ENCODE measurements around the gene TAOK2.
A peak's percentile ranks its signal among the peaks of the same experiment; 100 is the strongest.
"Not testable (repeated sequence)": the region's sequence is repeated elsewhere in the genome, so short reads cannot be mapped to it uniquely, and the experiment has no call there.

Gene TAOK2
- 68.3 to 87.2 (median 77.5) reads per million in 3 experiments for total RNA-seq

GRCh38 chr16:29973384-29974246 is at the start of gene TAOK2:
TSS of gene TAOK2 (plus strand) at chr16:29973868. CDS start at chr16:29977773, 3,905 bp downstream.
- peak; percentile 92 for DNase-seq

GRCh38 chr16:29925105-29925756 is 48.4 kb upstream of the TAOK2 start:
- DNase-seq = no peak

GRCh38 chr16:29925781-29926710 is 47.6 kb upstream of the TAOK2 start, which contains the start of gene KCTD13:
TSS of gene KCTD13 (minus strand) at chr16:29926226. CDS start at chr16:29926033, 193 bp downstream.
- peak; percentile 88 for DNase-seq

- DNase-seq = no peak
These were observed 47.0 kb upstream of the TAOK2 start for GRCh38 chr16:29926711-29927052.

- DNase-seq = no peak
These were observed 46.4 kb upstream of the TAOK2 start for GRCh38 chr16:29927070-29927905.

GRCh38 chr16:29931750-29932149 is 41.9 kb upstream of the TAOK2 start:
- DNase-seq = not testable (repeated sequence)

- no peak for DNase-seq
These were observed 33.0 kb upstream of the TAOK2 start for GRCh38 chr16:29940656-29941055.

GRCh38 chr16:29943846-29944799 is 29.5 kb upstream of the TAOK2 start:
- DNase-seq = no peak

GRCh38 chr16:29947897-29948296 is 25.8 kb upstream of the TAOK2 start:
- no peak for DNase-seq

- DNase-seq = no peak
These were observed 22.7 kb upstream of the TAOK2 start for GRCh38 chr16:29950806-29951461.

- DNase-seq = no peak
These were observed 21.9 kb upstream of the TAOK2 start for GRCh38 chr16:29951625-29952365.

GRCh38 chr16:29958756-29959155 is 14.9 kb upstream of the TAOK2 start:
- DNase-seq = no peak

- DNase-seq = no peak
These were observed 14.4 kb upstream of the TAOK2 start for GRCh38 chr16:29959293-29959692.

- DNase-seq = not testable (repeated sequence)
These were observed 13.8 kb upstream of the TAOK2 start for GRCh38 chr16:29959821-29960220.

- no peak for DNase-seq
These were observed 12.6 kb upstream of the TAOK2 start for GRCh38 chr16:29961127-29961478.

- peak; percentile 94 for DNase-seq
These were observed 12.0 kb upstream of the TAOK2 start, which contains the start of gene TMEM219 for GRCh38 chr16:29961479-29962343. TSS of gene TMEM219 (plus strand) at chr16:29962079. CDS start at chr16:29963144, 1,065 bp downstream.

GRCh38 chr16:29962344-29962994 is 11.2 kb upstream of the TAOK2 start:
- no peak for DNase-seq
